Testis (tissue), 2 donors: ENCODE measurements around the gene MRPS5.
"Not testable (repeated sequence)": the region's sequence is repeated elsewhere in the genome, so short reads cannot be mapped to it uniquely, and the experiment has no call there.

Experiments
- POLR2A ChIP-seq: fragments of 450-650 bp; IDR thresholded peaks from one replicate; pipeline ENCODE4 v1.6.1; 2017; ENCODE audit warnings: antibody characterized with exemption, mild to moderate bottlenecking, moderate library complexity
- TF ChIP-seq, protein P1 (sequence below), 3 experiments: fragments of 450-650 bp in 2 of 3; fragments of 200-600 bp in 1 of 3; sonication (generic) in 1 of 3; IDR thresholded peaks; one replicate each; pipeline ENCODE4 v1.5.1; 2016 to 2019; ENCODE audit warnings: antibody characterized with exemption in 3 of 3, mild to moderate bottlenecking in 2 of 3, moderate library complexity in 1 of 3

DNA sequence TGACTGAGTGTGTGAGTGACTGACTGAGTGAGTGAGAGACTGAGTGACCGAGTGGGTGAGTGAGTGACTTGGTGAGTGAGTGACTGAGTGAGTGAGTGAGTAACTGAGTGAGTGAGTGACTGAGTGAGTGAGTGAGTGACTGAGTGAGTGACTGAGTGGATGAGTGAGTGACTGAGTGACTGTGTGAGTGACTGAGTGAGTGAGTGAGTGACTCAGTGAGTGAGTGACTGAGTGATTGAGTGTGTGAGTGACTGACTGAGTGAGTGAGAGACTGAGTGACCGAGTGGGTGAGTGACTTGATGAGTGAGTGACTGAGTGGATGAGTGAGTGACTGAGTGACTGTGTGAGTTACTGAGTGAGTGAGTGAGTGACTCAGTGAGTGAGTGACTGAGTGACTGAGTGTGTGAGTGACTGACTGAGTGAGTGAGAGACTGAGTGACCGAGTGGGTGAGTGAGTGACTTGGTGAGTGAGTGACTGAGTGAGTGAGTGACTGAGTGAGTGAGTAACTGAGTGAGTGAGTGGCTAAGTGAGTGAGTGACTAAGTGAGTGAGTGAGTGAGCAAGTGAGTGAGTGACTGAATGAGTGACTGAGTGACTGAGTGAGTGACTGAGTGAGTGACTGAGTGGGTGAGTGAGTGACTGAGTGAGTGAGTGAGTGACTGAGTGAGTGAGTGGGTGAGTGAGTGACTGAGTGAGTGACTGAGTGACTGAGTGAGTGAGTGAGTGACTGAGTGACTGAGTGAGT is 83.6 kb downstream of the MRPS5 start:
- TF ChIP-seq, protein P1, sequence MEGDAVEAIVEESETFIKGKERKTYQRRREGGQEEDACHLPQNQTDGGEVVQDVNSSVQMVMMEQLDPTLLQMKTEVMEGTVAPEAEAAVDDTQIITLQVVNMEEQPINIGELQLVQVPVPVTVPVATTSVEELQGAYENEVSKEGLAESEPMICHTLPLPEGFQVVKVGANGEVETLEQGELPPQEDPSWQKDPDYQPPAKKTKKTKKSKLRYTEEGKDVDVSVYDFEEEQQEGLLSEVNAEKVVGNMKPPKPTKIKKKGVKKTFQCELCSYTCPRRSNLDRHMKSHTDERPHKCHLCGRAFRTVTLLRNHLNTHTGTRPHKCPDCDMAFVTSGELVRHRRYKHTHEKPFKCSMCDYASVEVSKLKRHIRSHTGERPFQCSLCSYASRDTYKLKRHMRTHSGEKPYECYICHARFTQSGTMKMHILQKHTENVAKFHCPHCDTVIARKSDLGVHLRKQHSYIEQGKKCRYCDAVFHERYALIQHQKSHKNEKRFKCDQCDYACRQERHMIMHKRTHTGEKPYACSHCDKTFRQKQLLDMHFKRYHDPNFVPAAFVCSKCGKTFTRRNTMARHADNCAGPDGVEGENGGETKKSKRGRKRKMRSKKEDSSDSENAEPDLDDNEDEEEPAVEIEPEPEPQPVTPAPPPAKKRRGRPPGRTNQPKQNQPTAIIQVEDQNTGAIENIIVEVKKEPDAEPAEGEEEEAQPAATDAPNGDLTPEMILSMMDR (IDR thresholded peaks at IDR 0.05) = not testable (repeated sequence)
- TF ChIP-seq POLR2A = not testable (repeated sequence)
